Prostate gland (tissue), 2 donors: ENCODE data around the gene TNS1.

Experiments
- CTCF ChIP-seq, 4 experiments: fragments of 200-600 bp in 2 of 4; fragments of 450-650 bp in 2 of 4; sonication (generic) in 2 of 4; IDR thresholded peaks; 1 replicate in 3 of 4; 2 replicates in 1 of 4; pipeline ENCODE4 v1.5.1; 2016 to 2019; ENCODE audit warnings: antibody characterized with exemption in 4 of 4, mild to moderate bottlenecking in 2 of 4, moderate library complexity in 2 of 4
- POLR2A ChIP-seq: fragments of 450-650 bp; IDR thresholded peaks from one replicate; pipeline ENCODE4 v1.6.1; 2016; ENCODE audit warnings: antibody characterized with exemption, mild to moderate bottlenecking

GRCh38 chr2:217907266-217907665 is 95.5 kb downstream of the TNS1 start:
- no peak for TF ChIP-seq CTCF (IDR thresholded peaks at IDR 0.05)
- TF ChIP-seq POLR2A = no peak
